Inferior parietal cortex (tissue), 1 donor: ENCODE data around the gene NFATC1.

ENCODE experiments used
- DNase-seq: peaks from one replicate; pipeline ENCODE4 v3.0.0-alpha.2; 2016; ENCODE audit errors: extremely low spot score

The NFATC1 gene

GRCh38 chr18:79423211-79424007 lies 27.7 kb downstream of the NFATC1 start:
- no peak for DNase-seq

GRCh38 chr18:79424008-79424565 lies 28.4 kb downstream of the NFATC1 start:
- no peak for DNase-seq

GRCh38 chr18:79424880-79425568 lies 29.3 kb downstream of the NFATC1 start:
- no peak for DNase-seq

GRCh38 chr18:79425569-79425886 lies 29.8 kb downstream of the NFATC1 start:
- no peak for DNase-seq

- no peak for DNase-seq
Observed at GRCh38 chr18:79426376-79427300, 30.9 kb downstream of the NFATC1 start.

- DNase-seq, result no peak
Observed at GRCh38 chr18:79427368-79428225, 31.9 kb downstream of the NFATC1 start.

GRCh38 chr18:79428287-79428686 lies 32.6 kb downstream of the NFATC1 start:
- DNase-seq, result no peak

- DNase-seq, result no peak
Observed at GRCh38 chr18:79429381-79429780, 33.7 kb downstream of the NFATC1 start.

- no peak for DNase-seq
Observed at GRCh38 chr18:79429785-79430281, 34.1 kb downstream of the NFATC1 start.

GRCh38 chr18:79432376-79433120 lies 36.8 kb downstream of the NFATC1 start:
- no peak for DNase-seq

GRCh38 chr18:79433431-79433830 lies 37.7 kb downstream of the NFATC1 start:
- no peak for DNase-seq

GRCh38 chr18:79434607-79435401 lies 39.1 kb downstream of the NFATC1 start:
- no peak for DNase-seq

- DNase-seq, result no peak
Observed at GRCh38 chr18:79436556-79437275, 41.0 kb downstream of the NFATC1 start.

- DNase-seq, result no peak
Observed at GRCh38 chr18:79438089-79438897, 42.6 kb downstream of the NFATC1 start.

- no peak for DNase-seq
Observed at GRCh38 chr18:79438898-79439627, 43.3 kb downstream of the NFATC1 start.

- DNase-seq, result no peak
Observed at GRCh38 chr18:79439628-79440023, 43.9 kb downstream of the NFATC1 start.
